Nephron progenitor cell (in vitro differentiated cells): ENCODE data around the gene SHC3.

Experiments
- DNase-seq: peaks from one replicate; pipeline ENCODE4 v3.0.0; 2021
- H3K27ac Mint-ChIP-seq: 2 replicates; pipeline ENCODE4 v1.8.0; 2021; ENCODE audit warnings: mild to moderate bottlenecking, moderate library complexity, mixed read lengths
- H3K27me3 Mint-ChIP-seq: 2 replicates; pipeline ENCODE4 v1.8.0; 2021; ENCODE audit warnings: mild to moderate bottlenecking, low read depth, mixed read lengths; ENCODE audit not compliant: poor library complexity
- H3K36me3 Mint-ChIP-seq: 2 replicates; pipeline ENCODE4 v1.8.0; 2021; ENCODE audit warnings: low read depth, mixed read lengths
- H3K4me1 Mint-ChIP-seq: 2 replicates; pipeline ENCODE4 v1.8.0; 2021; ENCODE audit warnings: mixed read lengths
- H3K4me3 Mint-ChIP-seq: 2 replicates; pipeline ENCODE4 v1.8.0; 2021; ENCODE audit warnings: mild to moderate bottlenecking, moderate library complexity, mixed read lengths
- H3K9me3 Mint-ChIP-seq: 2 replicates; pipeline ENCODE4 v1.8.0; 2021; ENCODE audit warnings: mild to moderate bottlenecking, moderate library complexity, mixed read lengths
- CTCF ChIP-seq: fragments of 200-600 bp; sonication (generic); IDR thresholded peaks from 2 replicates; pipeline ENCODE4 v1.5.0; 2021; ENCODE audit warnings: antibody characterized with exemption

SHC3 gene

GRCh38 chr9:89183146-89183545, 4.5 kb upstream of the SHC3 start:
- DNase-seq = no peak
- peaks cover 35% of the 10 kb centered on the region for H3K27me3 Mint-ChIP-seq
- no peak overlapping the region for H3K4me3 Mint-ChIP-seq
- H3K4me1 Mint-ChIP-seq = peaks cover 24% of the 10 kb centered on the region
- H3K36me3 Mint-ChIP-seq = no peaks in the 10 kb centered on the region
- H3K9me3 Mint-ChIP-seq = no peaks in the 10 kb centered on the region
- no peak for TF ChIP-seq CTCF
- no peak overlapping the region for H3K27ac Mint-ChIP-seq

GRCh38 chr9:89182369-89182768, 3.8 kb upstream of the SHC3 start:
- Mint-ChIP-seq H3K27ac (no peak overlapping the region), H3K36me3 (no peaks in the 10 kb centered on the region), H3K4me3 (no peak overlapping the region), H3K27me3 (peaks cover 39% of the 10 kb centered on the region), H3K4me1 (peaks cover 24% of the 10 kb centered on the region), H3K9me3 (no peaks in the 10 kb centered on the region)
- no peak for TF ChIP-seq CTCF
- no peak for DNase-seq

GRCh38 chr9:89179895-89180734, 1.5 kb upstream of the SHC3 start:
- peak; percentile 79 for DNase-seq
- Mint-ChIP-seq H3K9me3 (no peaks in the 10 kb centered on the region), H3K27ac (peak overlapping the region; percentile 58), H3K4me1 (peaks cover 31% of the 10 kb centered on the region), H3K4me3 (peak overlapping the region; percentile 82), H3K27me3 (peaks cover 59% of the 10 kb centered on the region), H3K36me3 (no peaks in the 10 kb centered on the region)
- no peak for TF ChIP-seq CTCF

- TF ChIP-seq CTCF = no peak
- Mint-ChIP-seq H3K4me3 (peak overlapping the region; percentile 82), H3K36me3 (no peaks in the 10 kb centered on the region), H3K9me3 (no peaks in the 10 kb centered on the region), H3K4me1 (peaks cover 31% of the 10 kb centered on the region), H3K27me3 (peaks cover 65% of the 10 kb centered on the region), H3K27ac (no peak overlapping the region)
- peak; percentile 11 for DNase-seq
Measured at GRCh38 chr9:89179540-89179894, 899 bp upstream of the SHC3 start.

GRCh38 chr9:89178830-89179539, 367 bp upstream of the SHC3 start:
- peaks cover 68% of the 10 kb centered on the region for H3K27me3 Mint-ChIP-seq
- peak overlapping the region; percentile 82 for H3K4me3 Mint-ChIP-seq
- no peak for TF ChIP-seq CTCF
- no peak overlapping the region for H3K27ac Mint-ChIP-seq
- no peak for DNase-seq
- peaks cover 31% of the 10 kb centered on the region for H3K4me1 Mint-ChIP-seq
- H3K9me3 Mint-ChIP-seq = no peaks in the 10 kb centered on the region
- no peaks in the 10 kb centered on the region for H3K36me3 Mint-ChIP-seq
